Measurements from ENCODE around the gene FBLN1. TPM values are rescaled to one million over a fixed set of nuclear protein-coding genes. Genes with fewer than 3 reads are reported as not detected.

FBLN1 gene
- total and polyA plus RNA-seq, 2 donors (not counting 3 experiments of a cell fraction or from before 2014, with no cell fraction given) = 1.2 to 4.0 TPM

DNA sequence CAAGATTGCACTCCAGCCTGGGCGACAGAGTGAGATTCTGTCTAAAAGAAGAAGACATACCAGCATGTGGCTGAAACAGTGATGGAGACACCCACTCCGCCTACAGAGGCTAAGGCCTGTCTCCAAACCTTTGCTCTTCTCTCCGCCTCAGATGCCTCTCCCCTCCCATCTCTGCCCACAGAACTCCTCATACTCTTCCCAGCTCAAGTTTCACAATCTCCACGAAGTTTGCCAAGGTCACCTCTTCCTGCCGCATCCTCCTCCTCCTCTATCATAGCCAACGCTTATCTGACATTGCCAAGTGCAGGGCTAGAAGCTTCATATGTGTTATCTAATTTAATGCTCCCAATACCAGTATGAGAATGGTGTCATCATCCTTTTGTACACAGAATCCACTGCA lies 25.9 kb upstream of the FBLN1 start:
- Histone ChIP-seq H3K79me2 (ENCODE audit: control insufficient read depth, insufficient read depth, low read length) (no peaks in the 10 kb centered on the region), H3K4me2 (ENCODE audit: insufficient read depth, low read length) (no peak overlapping the region), H3K9me1 (replicated peaks; ENCODE audit: control insufficient read depth, extremely low read depth, insufficient read depth, low read length) (no peaks in the 10 kb centered on the region), H3K27ac (ENCODE audit: insufficient read depth, low read depth, low read length) (no peak overlapping the region), H4K20me1 (replicated peaks; ENCODE audit: control insufficient read depth, extremely low read depth, insufficient read depth, low read length) (no peaks in the 10 kb centered on the region), H3K4me1 (ENCODE audit: control insufficient read depth, extremely low read depth, insufficient read depth, low read length) (no peaks in the 10 kb centered on the region), H3K9me3 (replicated peaks; ENCODE audit: control insufficient read depth, insufficient read depth, low read length) (no peaks in the 10 kb centered on the region), H3K36me3 (ENCODE audit: control insufficient read depth in 2 of 2, extremely low read depth in 1 of 2, insufficient read depth in 2 of 2, low read length in 2 of 2) (no peaks in the 10 kb centered on the region), H2AFZ (ENCODE audit: low read depth, low read length) (no peak overlapping the region), H3K9ac (replicated peaks; ENCODE audit: extremely low read depth, insufficient read depth, low read length) (no peak overlapping the region), H3K4me3 (replicated peaks in 1 of 3; ENCODE audit: insufficient read depth in 1 of 3, low read depth in 1 of 3, low read length in 3 of 3) (no peak overlapping the region), H3K27me3 (ENCODE audit: control insufficient read depth in 2 of 2, insufficient read depth in 2 of 2, low read length in 2 of 2) (no peaks in the 10 kb centered on the region)
- intact Hi-C loops (cut with micrococcal nuclease) = no loop called here
- dilution Hi-C loops (cut with MboI; ENCODE audit: extremely low pct_ligation_motif_present, low sequenced_read_pairs) = no loop called here
- POLR2A ChIA-PET = no interaction called here
- TF ChIP-seq EZH2 (IDR thresholded peaks at IDR 0.05; ENCODE audit: borderline replicate concordance, low read depth, low read length, severe bottlenecking) (no peak), MYC (IDR thresholded peaks at IDR 0.05; ENCODE audit: low read depth, low read length) (no peak), FOS (IDR thresholded peaks at IDR 0.05; ENCODE audit: borderline replicate concordance, insufficient read depth, low read length) (no peak), POLR2AphosphoS5 (IDR thresholded peaks at IDR 0.05; ENCODE audit: insufficient read depth, low read depth, low read length) (no peak), GATA2 (IDR thresholded peaks at IDR 0.05; ENCODE audit: insufficient read depth, insufficient read length, low read depth, low read length) (no peak), JUN (IDR thresholded peaks at IDR 0.05; ENCODE audit: borderline replicate concordance, insufficient read depth, insufficient read length, low read depth) (no peak), POLR2A (IDR thresholded peaks at IDR 0.05; ENCODE audit: low read depth, low read length) (no peak)
- TF ChIP-seq, protein P1, sequence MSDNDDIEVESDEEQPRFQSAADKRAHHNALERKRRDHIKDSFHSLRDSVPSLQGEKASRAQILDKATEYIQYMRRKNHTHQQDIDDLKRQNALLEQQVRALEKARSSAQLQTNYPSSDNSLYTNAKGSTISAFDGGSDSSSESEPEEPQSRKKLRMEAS (IDR thresholded peaks at IDR 0.05; ENCODE audit: insufficient read depth, insufficient read length) = no peak
- TF ChIP-seq, protein P2, sequence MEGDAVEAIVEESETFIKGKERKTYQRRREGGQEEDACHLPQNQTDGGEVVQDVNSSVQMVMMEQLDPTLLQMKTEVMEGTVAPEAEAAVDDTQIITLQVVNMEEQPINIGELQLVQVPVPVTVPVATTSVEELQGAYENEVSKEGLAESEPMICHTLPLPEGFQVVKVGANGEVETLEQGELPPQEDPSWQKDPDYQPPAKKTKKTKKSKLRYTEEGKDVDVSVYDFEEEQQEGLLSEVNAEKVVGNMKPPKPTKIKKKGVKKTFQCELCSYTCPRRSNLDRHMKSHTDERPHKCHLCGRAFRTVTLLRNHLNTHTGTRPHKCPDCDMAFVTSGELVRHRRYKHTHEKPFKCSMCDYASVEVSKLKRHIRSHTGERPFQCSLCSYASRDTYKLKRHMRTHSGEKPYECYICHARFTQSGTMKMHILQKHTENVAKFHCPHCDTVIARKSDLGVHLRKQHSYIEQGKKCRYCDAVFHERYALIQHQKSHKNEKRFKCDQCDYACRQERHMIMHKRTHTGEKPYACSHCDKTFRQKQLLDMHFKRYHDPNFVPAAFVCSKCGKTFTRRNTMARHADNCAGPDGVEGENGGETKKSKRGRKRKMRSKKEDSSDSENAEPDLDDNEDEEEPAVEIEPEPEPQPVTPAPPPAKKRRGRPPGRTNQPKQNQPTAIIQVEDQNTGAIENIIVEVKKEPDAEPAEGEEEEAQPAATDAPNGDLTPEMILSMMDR (IDR thresholded peaks at IDR 0.05; ENCODE audit: extremely low read depth in 1 of 2, insufficient read depth in 1 of 2, low read depth in 1 of 2, low read length in 2 of 2) = no peak
- BruUV-seq (replicated peaks) = no TSS peak
- CTCF ChIA-PET = no interaction called here
- no peak for DNase-seq (ENCODE audit: low read depth, low spot score)
- no peak for FAIRE-seq

All from endothelial cell of umbilical vein (primary cell).